ENCODE data around the gene OAT. TPM values are rescaled to one million over a fixed set of nuclear protein-coding genes. Genes with fewer than 3 reads are reported as not detected.
"Not testable (repeated sequence)": the region's sequence is repeated elsewhere in the genome, so short reads cannot be mapped to it uniquely, and the experiment has no call there.

Gene OAT
- total and polyA plus RNA-seq, 7 donors: 37.9 to 147 (median 117) TPM

- TF ChIP-seq POLR2AphosphoS5 (IDR thresholded peaks at IDR 0.05) (no peak), POLR2A (IDR thresholded peaks at IDR 0.05) (no peak), EP300 (IDR thresholded peaks at IDR 0.05) (no peak), CTCF (IDR thresholded peaks at IDR 0.05) (no peak)
- peak; percentile 4 for DNase-seq
- Histone ChIP-seq H3K4me1 (peaks cover 0 to 6% (median 0%) of the 10 kb centered on the region in 4 donors), H3K27me3 (no peaks in the 10 kb centered on the region), H3K4me3 (no peak overlapping the region), H3K36me3 (no peaks in the 10 kb centered on the region), H3K27ac (no peak overlapping the region), H3K9me3 (no peaks in the 10 kb centered on the region)
- WGBS, 2 donors: 75 to 88% methylated on average over 8 of the region's 8 CpGs
- intact Hi-C loops (cut with DNase I): no loop called here
Measured at GRCh38 chr10:124436191-124436638, 17.5 kb upstream of the OAT start.

DNA sequence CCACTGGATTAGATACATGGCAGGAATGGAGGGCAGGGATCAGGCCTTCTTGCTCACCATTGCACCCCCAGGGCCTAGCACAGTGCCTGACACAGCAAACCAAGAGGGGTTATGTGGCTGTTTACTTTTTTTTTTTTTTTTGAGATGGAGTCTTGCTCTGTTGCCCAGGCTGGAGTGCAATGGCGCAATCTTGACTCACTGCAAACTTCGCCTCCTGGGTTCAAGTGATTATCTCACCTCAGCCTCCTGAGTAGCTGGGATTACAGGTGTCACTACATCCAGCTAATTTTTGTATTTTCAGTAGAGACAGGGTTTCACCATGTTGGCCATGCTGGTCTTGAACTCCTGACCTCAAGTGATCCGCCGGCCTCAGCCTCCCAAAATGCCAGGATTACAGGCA is 17.0 kb upstream of the OAT start:
- H3K9me3 ChIP-seq; H3K27ac ChIP-seq; H3K36me3 ChIP-seq; intact Hi-C loops (cut with DNase I); H3K27me3 ChIP-seq; H3K4me3 ChIP-seq; H3K4me1 ChIP-seq: not testable (repeated sequence)
- 90 to 92% methylated on average over 4 of the region's 4 CpGs for WGBS, 2 donors
- DNase-seq: peak; percentile 24

- peak; percentile 12 for DNase-seq
- no peaks in the 10 kb centered on the region for H3K27me3 ChIP-seq
- intact Hi-C loops (cut with DNase I): no loop called here
- H3K4me1 ChIP-seq: peaks cover 0 to 6% (median 0%) of the 10 kb centered on the region in 4 donors
- TF ChIP-seq POLR2A (IDR thresholded peaks at IDR 0.05) (no peak), POLR2AphosphoS5 (IDR thresholded peaks at IDR 0.05) (no peak), EP300 (IDR thresholded peaks at IDR 0.05) (no peak), CTCF (IDR thresholded peaks at IDR 0.05) (no peak)
- no peaks in the 10 kb centered on the region for H3K9me3 ChIP-seq
- H3K36me3 ChIP-seq: no peaks in the 10 kb centered on the region
- 89% methylated on average over 3 of the region's 3 CpGs for WGBS, 2 donors
- no peak overlapping the region for H3K4me3 ChIP-seq
- no peak overlapping the region for H3K27ac ChIP-seq
Measured at GRCh38 chr10:124433461-124433860, 14.7 kb upstream of the OAT start.

DNA sequence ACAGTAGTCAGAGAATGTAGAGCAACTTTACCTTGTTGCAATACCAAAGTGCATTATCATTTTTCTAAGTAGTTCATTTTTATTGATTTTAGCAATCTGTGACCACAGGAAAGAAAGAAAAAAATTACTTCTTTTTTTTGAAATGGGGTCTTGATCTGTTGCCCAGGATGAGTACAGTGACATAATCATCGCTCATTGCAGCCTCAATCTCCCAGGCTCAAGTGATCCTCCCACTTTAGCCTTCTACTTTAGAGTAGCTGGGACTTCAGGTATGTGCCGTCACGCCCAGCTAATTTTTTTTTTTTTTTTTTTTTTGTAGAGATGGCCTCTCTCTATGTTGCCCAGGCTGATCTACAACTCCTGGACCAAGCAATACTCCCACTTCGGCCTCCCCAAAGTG is 11.4 kb upstream of the OAT start:
- no peak for DNase-seq
- TF ChIP-seq POLR2A (IDR thresholded peaks at IDR 0.05): no peak
- no peak for TF ChIP-seq CTCF (IDR thresholded peaks at IDR 0.05)
- no peak for TF ChIP-seq EP300 (IDR thresholded peaks at IDR 0.05)
- no peak for TF ChIP-seq POLR2AphosphoS5 (IDR thresholded peaks at IDR 0.05)
- H3K27me3 ChIP-seq: no peaks in the 10 kb centered on the region
- no peaks in the 10 kb centered on the region for H3K36me3 ChIP-seq
- no peak overlapping the region for H3K4me3 ChIP-seq
- no peak overlapping the region for H3K27ac ChIP-seq
- H3K4me1 ChIP-seq: peaks cover 0 to 2% (median 0%) of the 10 kb centered on the region in 4 donors
- no peaks in the 10 kb centered on the region for H3K9me3 ChIP-seq
- intact Hi-C loops (cut with DNase I): no loop called here
- WGBS, 2 donors: 48 to 84% methylated on average over 4 of the region's 4 CpGs

DNA sequence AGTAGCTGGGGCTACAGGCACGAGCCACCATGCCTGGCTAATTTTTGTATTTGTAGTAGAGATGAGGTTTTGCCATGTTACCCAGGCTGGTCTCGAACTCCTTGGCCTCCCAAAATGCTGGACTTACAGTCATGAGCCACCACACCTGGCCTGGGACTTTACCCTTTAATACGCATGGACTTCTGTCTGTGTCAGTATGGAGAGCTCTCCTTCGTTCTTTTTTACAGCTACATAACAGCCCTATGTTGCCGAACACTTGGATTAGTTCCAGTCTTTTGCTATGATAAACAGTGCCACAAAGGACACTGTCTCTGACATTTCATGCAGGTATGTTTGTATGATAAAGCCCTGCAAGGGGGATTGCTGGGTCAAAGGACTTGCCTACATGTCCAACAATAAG is 10.9 kb upstream of the OAT start:
- H3K27ac ChIP-seq: no peak overlapping the region
- no peak for DNase-seq
- no peak overlapping the region for H3K4me3 ChIP-seq
- 16 to 63% methylated on average over 5 of the region's 5 CpGs for WGBS, 2 donors
- no peaks in the 10 kb centered on the region for H3K27me3 ChIP-seq
- intact Hi-C loops (cut with DNase I): no loop called here
- H3K36me3 ChIP-seq: no peaks in the 10 kb centered on the region
- no peaks in the 10 kb centered on the region for H3K4me1 ChIP-seq
- TF ChIP-seq POLR2AphosphoS5 (IDR thresholded peaks at IDR 0.05) (no peak), EP300 (IDR thresholded peaks at IDR 0.05) (no peak), CTCF (IDR thresholded peaks at IDR 0.05) (no peak), POLR2A (IDR thresholded peaks at IDR 0.05) (no peak)
- H3K9me3 ChIP-seq: no peaks in the 10 kb centered on the region
